Activated CD4-positive, CD25-positive, alpha-beta regulatory T cell treated with anti-CD3 and anti-CD28 coated beads, Interleukin-2, amount 50 U/mL, for 72 hours (primary cell): ENCODE data around the gene MYO1H.
"Not testable (repeated sequence)": the region's sequence is repeated elsewhere in the genome, so short reads cannot be mapped to it uniquely, and the experiment has no call there.

ENCODE experiments used
- DNase-seq: peaks from one replicate; pipeline ENCODE4 v3.0.0; 2021

Gene MYO1H

GRCh38 chr12:109421355-109422087 lies 73.8 kb downstream of the MYO1H start:
- DNase-seq: no peak

GRCh38 chr12:109422251-109422650 lies 74.6 kb downstream of the MYO1H start:
- no peak for DNase-seq

GRCh38 chr12:109423392-109423791 lies 75.7 kb downstream of the MYO1H start:
- DNase-seq: no peak

- peak; percentile 77 for DNase-seq
These were observed 80.4 kb downstream of the MYO1H start for GRCh38 chr12:109428037-109428629.

- not testable (repeated sequence) for DNase-seq
These were observed 81.1 kb downstream of the MYO1H start for GRCh38 chr12:109428804-109429203.

GRCh38 chr12:109430244-109430643 lies 82.5 kb downstream of the MYO1H start:
- no peak for DNase-seq

GRCh38 chr12:109432431-109432830 lies 84.7 kb downstream of the MYO1H start:
- no peak for DNase-seq

- DNase-seq: peak; percentile 79
These were observed 85.2 kb downstream of the MYO1H start for GRCh38 chr12:109432842-109433304.

- DNase-seq: no peak
These were observed 85.9 kb downstream of the MYO1H start for GRCh38 chr12:109433618-109434017.

GRCh38 chr12:109434582-109434981 lies 86.9 kb downstream of the MYO1H start:
- DNase-seq: no peak

- no peak for DNase-seq
These were observed 87.9 kb downstream of the MYO1H start for GRCh38 chr12:109435428-109436187.

GRCh38 chr12:109436188-109436560 lies 88.5 kb downstream of the MYO1H start:
- no peak for DNase-seq

GRCh38 chr12:109439181-109439580 lies 91.5 kb downstream of the MYO1H start:
- DNase-seq: no peak

GRCh38 chr12:109439951-109440350 lies 92.3 kb downstream of the MYO1H start:
- not testable (repeated sequence) for DNase-seq

- DNase-seq: no peak
These were observed 93.3 kb downstream of the MYO1H start for GRCh38 chr12:109440851-109441490.

- no peak for DNase-seq
These were observed 96.1 kb downstream of the MYO1H start for GRCh38 chr12:109443794-109444193.

GRCh38 chr12:109444259-109444658 lies 96.6 kb downstream of the MYO1H start:
- DNase-seq: no peak

- no peak for DNase-seq
These were observed 97.5 kb downstream of the MYO1H start for GRCh38 chr12:109445191-109445609.

GRCh38 chr12:109446869-109447268 lies 99.2 kb downstream of the MYO1H start:
- DNase-seq: no peak

GRCh38 chr12:109447482-109447881 lies 99.8 kb downstream of the MYO1H start:
- no peak for DNase-seq

- DNase-seq: no peak
These were observed 100.6 kb downstream of the MYO1H start for GRCh38 chr12:109448272-109448671.

GRCh38 chr12:109448707-109449390 lies 101.1 kb downstream of the MYO1H start:
- DNase-seq: no peak
